EH (cell line): ENCODE data around the gene TTLL12.
A peak's percentile ranks its signal among the peaks of the same experiment; 100 is the strongest.

Experiments
- DNase-seq: peaks from one replicate; pipeline ENCODE4 v3.0.0-alpha.2; 2015; ENCODE audit warnings: low read depth

TTLL12 gene

DNA sequence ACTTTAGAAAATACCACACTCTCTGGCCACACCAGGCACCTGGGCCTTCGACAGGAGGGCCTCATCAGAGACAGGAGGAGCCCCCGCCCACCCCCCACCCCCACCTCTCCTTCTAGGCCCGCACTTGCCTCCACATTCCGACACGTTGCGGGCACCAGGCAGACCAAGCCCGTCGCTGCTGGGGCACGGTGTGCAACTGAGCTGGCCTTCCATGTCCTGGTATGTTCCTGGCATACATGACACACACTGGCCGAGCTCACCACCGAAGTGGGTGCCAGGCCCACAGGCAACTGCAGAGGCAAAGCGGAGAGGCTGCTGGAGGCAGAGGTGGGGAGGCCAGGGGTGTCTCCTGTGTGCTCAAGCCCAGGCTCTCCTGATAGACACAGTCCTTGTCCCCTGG, 27.0 kb upstream of the TTLL12 start:
- DNase-seq: no peak

DNA sequence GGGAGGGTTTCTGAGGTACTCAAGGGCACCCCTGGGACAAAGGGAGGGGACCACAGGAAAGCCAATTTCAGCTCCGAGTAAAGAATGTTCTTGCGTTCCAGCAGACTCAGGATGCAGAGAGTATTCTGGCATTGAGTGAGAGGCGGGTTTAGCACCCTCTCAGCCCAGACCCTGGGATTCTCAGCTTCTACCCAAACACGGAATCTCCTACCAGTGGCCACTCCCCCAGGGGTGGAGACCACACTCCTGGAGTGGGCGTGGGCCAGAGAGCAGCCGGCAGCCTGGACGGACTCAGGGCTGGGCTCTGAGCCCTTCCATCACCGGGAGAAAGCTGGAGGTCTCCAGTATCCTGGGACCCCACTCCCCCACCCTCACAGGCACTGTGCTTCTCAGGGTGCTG, 26.1 kb upstream of the TTLL12 start:
- DNase-seq: peak; percentile 8

DNA sequence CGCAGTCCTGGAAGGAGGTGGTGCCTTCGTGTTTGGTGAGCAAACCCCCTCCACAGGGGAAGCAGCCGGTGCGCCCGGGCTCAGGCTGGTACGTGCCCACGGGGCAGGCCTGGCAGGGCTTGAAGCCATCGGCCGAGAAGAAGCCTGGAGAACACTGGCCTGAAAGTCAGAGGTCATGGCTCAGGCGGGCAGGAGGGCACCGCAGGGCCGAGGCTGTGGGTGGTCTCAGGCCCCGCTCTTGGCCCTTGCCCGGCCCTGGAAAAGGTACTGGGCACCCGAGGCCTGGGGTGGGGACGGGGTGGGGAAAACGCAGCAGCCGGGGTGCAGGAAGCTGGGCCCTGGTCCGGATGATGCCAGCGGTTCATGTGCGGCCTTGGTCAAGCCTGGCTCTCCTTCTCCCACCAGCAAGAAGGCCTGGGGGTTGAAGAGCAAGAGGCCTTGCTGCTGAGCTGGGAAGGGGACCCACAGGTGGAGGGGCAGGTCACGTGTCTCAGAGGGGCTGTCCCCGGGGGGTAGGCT, 25.6 kb upstream of the TTLL12 start:
- no peak for DNase-seq

DNA sequence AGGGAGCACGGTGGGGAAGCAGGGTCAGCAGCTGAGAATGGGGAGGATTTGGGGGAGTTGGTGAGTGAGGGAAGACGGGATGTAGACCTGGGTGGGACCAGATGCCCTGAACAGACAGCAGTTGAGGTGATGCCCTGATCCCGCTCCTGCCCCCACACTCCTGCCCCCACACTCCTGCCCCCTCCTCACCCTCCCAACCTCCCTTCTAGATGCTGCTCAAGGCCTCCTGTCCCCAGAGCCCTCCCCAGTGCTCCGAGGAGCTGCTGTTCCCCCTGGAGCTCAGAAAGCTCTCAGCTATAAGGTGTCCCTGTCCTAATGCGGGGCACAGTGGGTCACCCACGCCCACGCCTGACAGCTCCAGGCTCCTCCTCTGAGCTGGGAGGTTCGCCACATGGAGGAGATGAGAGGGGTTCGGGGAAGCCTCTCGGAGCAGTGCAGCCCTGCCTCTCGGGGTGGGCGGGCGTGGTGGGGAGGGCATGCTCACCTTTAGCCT, 25.1 kb upstream of the TTLL12 start:
- DNase-seq: no peak

DNA sequence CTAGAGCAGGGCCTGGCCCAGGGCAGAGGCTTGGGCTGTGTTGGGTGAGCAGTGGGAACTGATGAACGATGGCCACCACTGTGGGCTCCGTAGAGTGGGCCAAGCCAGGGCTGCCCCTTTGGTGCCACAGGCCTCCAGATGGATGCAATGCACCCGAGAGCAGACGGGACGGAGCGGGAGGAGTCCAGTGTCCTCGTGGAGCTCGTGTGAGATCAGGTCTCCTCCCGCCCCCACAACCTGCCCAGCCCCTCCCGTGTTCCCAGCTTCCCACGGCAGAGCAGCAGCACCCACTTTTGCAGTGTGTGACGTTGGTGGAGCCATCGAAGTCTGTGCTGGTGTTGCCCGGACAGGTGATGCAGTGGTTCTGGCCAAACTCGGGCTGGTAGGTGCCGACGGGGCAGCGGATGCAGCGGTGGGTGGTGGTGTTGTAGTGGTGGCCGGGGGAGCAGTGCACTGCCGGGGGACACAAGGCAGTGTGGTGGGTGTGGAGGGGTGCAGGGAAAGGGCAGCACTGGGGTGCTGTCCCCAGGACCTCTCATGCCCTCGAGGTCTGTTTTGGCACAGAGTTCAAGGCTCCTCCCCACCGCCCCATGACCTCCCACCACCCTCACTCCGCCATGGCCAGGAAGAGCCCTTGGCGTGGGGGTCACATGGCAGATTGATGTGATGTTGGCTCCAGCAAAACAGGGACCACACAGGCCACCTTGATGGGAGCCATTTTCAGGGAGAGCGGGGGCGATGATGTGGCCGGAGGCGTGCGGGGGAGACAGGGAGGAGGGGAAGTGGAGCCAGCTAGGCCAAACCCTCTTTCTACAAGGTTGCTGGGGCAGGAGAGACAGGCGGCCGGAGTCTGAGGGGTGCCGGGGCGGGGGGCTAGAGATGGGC, 23.9 kb upstream of the TTLL12 start:
- DNase-seq: no peak

DNA sequence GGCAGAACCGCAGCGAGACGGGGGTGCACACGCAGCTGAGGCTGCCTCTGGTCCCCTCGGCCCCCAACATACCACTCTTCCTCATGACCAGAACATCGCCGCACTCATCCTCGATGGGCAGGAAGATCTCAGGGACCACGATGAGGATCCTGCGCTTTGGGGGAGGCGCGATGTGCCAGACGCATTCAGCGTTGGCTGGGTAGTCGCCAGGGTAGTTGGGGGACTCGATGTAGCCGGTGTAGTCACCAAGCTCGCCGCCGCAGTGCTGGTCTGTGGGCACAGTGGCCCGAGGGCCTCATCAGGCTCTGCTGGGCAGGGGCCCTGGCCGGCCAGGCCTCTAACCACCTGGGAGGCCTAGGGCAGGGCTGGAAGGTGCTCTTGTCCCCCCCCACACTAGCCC, 23.0 kb upstream of the TTLL12 start:
- no peak for DNase-seq

DNA sequence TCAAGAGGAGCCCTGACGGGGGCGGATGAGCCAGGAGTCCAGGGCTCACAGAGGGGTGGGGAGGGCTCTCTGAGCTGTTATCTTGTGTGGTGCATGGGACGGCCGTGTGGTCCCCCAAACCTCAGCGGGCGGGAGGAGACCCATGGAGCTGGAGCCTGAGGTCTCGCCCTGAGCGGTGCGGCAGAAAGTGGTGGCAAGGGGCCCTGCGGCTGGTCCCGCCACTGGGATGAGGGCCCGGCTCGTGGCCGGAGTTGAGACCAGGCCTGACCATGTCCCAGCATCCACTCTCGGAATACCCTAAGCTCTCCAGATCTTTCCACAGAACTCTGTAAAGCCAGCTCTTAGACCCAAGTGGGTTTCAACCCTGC, 22.6 kb upstream of the TTLL12 start:
- DNase-seq: no peak

DNA sequence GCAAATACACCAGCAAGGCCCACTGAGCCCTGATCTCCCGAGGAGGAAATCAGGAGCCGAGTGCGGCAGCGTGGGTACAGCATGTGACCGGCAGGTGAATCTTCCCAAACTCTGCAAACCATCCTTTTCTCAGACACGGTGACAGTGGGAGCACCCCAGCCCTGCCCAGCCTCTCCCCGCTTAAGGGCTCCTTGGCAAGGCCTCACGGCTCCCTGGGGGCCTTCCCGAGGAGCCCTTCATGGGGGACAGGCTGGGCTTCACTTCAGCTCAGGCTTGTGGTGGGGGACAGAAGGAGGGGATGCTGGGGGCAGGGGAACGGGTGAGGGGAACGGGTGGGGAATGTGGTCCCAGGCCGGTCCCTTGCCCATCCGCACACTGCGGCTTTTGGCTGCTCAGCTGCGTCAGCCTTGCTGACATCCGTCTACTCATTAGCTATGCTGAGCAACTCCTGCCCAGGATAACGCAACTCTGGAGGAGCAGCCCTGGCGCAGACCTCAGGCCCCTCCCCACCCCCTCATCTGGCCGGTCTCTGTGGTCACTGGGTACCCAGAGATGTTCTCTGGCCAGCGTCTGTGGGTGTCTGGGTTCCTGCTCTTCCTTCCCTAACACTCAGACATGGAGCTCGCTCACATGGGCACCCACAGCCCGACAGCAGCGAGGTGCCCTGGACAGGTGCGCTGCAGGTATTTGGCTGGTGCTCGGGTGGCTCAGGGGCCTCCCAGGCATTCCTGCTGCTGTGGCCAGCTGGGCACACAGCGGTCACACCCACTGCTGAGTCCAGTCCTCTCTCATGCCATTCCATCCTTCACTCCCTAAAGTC, 22.0 kb upstream of the TTLL12 start:
- DNase-seq: no peak

DNA sequence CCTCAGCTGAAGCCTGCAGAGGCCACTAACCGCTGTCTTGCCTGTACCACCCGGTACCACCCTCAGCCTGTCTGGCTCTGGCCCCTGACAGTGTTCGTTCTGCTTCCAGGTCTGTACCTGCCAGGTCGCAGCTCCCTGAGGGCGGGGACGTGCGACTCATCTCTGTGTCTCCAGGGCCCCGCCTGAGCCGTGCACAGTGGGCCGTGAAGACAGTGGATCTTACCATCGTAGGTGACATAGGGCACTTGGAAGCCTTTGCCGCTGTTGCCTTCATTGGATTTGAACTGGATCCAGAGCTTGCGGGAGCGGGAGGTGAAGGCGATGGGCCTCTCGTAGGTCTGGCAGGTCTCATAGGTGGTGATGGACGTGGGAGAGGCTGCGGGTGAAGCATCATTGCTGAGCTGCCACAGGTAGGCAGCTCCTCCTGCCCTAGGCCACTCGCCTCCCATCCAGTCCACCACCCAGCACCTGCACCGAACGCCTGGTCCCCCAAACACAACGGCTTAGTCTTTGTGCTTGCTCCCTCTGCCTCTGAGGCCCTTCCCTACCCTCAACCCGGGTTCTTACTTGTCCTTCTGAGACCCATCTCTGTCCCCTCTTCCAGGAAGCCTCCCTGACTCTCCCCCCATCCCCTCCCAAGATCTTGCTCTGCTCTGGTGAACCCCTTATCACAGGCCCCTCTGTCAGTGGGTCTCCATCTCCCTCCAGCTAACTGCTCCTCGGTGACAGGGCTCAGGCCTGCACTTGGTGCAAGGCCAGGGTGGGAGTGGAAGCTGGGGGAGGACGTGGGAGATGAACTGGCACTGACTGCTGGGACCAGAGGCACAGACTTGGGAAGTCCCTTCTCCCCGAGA, 21.1 kb upstream of the TTLL12 start:
- DNase-seq: no peak

DNA sequence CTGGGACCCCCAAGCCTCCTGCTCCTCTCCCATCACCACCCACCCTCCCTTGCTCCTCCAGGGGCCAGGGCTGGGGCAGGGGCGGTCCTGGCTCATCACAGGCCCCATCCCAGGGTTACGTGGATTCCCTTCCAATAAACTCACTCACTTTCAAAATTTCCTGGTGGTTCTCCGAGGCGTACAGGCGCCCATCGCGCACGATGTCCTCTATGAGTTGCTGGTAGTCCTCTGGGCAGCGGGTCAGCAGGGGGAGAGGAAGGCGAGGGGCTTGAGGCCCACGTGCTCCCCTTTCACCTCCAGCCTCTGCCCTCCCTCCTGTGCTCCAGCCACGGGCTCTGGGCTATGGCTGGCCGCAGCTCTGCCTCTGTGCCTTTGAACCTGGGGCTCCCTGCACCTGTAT, 20.5 kb upstream of the TTLL12 start:
- DNase-seq: no peak

DNA sequence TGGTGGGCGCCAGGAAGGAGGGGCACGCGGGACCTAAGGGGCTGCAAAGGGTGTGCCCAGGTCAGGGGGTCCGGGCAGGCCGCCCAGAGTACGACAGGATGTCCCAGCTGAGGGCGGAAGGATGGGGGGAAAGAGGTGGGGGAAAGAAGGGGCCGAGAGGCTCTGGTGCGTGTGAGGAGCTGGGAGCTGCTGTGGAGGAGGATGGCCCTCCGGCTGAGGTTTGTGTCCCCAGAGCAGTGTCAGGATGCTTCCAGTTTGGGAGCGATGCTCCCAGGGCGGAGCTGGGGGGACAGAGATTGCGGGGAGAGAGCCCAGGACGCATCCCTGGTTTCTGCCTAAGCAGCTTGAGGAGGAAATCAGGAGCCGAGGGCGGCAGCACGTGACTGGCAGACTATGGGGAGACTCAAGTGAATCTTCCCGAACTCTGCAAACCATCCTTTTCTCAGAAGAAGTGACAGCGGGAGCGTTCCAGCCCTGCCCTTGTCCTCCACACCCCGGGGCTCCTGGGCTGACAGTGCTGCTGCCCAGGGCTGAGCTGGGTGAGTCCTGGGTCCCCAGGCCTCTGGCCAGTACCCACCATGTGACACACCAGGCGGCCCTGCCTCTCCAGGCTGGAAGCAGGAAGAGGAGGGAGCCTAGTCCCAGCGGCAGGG, 19.7 kb upstream of the TTLL12 start:
- DNase-seq: no peak

DNA sequence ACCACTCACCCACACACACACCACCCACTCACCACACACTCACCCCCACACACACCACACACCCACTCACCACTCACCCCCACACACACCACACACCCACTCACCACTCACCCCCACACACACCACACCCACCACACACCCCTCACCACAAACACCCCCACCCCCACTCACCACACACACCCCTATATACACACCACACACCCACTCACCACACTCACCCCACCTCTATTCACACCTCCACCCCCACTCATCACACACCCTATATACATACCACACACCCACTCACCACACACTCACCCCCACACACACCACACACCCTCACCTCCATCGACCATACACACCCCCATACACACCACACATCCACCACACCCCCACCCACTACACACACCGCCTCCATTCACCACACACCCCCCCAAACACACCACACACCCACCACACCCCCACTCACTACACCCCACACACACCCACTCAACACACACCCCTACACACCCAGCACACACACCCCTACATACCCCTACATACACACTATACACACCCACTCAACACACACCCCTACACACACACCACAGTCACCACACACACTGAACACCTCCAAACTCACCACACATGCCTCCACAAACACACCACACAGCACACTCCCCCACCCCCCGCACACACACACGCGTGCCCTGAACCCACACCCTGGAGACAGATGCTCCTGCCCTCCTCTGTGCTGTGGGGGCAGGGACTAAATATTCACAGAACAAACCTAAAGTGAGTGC, 19.0 kb upstream of the TTLL12 start:
- no peak for DNase-seq

DNA sequence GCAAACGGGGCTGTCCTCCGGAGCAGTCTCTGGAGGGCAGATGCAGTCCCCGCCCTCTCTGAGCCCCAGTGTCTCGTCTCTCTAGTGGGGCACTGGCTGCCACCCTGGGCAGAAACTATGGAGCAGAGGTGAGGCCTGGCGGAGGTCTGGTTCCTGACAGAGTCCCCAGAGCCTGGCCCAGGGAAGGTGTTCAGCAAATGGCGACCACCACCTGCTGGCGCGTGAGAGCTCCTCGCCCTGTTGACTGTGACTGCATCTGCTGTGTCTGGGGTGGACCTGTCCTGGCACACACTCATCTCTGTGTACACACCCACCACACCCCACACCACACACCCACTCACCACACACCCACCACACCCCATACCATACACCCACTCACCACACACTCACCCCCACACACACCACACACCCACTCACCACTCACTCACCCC, 18.3 kb upstream of the TTLL12 start:
- no peak for DNase-seq

DNA sequence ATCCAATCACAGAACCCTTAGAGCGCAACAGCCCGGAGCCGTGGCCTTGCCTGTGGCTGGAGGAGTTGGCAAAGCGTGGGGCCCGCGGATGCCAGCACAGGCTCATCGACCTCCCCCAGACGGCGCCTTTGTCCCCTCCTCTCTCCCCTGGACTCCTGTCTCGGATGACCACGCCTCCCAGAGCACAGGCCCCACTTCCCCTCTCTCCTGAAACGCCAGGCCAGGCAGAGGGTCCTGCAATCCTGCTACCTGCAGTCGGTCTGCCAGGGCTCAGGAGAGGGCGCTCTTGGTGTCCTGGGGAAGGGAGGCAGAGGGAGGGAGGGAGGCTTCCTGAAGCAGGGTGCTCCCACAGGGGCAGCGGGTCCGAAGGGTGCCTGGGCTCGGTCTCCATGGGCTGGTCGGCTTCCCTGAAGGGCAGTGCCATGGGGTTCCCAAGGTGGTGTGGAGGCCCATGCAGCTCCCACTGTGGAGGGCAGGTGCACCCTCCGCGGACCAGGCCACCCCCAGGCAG, 16.6 kb upstream of the TTLL12 start:
- no peak for DNase-seq

DNA sequence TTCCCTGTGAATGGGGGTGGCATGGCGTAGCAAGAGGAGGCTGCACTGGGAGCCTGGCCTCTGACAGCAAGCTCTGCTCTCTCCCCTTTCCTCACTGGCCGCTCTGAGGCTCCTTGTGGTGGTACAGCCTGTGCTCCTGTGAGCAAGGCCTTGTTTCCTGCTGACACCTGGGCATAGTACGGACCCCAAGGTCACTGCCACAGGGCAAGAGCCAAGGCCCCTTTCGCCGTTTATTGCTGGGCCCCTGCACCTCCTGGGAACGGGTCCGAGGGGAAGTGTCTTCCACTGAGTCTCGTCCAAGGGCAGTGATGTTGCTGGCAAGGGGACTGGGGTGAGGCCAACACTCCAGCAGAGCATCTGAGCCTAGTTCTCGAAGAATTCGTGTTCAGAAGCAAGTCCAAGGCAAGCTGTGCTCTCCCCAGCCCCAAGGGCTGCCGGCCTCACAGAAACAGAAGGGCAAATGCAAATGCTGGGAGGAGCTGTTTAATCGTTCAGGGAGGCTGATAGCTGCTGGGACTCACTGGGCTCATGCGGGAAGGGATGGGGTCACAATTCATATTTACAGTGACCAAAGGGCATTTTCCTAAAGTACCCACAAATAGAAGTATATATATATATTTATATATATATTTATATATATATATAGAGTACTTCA, 15.9 kb upstream of the TTLL12 start:
- no peak for DNase-seq

DNA sequence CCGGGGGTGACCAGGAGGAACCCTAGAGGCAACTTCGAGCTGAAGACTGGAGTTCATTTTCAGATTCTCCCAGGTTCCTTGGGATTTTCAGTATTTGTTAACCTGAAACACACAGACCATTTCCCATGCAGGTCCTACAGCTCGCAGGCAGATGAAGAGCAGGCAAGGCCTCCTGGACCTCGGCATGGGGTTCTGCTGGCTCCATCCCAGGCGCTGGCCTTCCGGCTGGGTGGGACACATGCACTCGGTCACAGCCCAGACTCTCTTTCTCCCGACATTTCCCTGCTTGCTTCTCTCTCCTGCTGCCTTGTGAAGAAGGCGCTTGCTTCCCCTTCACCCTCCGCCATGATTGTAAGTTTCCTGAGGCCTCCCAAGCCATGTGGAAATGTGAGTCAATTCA, 15.4 kb upstream of the TTLL12 start:
- DNase-seq: no peak

DNA sequence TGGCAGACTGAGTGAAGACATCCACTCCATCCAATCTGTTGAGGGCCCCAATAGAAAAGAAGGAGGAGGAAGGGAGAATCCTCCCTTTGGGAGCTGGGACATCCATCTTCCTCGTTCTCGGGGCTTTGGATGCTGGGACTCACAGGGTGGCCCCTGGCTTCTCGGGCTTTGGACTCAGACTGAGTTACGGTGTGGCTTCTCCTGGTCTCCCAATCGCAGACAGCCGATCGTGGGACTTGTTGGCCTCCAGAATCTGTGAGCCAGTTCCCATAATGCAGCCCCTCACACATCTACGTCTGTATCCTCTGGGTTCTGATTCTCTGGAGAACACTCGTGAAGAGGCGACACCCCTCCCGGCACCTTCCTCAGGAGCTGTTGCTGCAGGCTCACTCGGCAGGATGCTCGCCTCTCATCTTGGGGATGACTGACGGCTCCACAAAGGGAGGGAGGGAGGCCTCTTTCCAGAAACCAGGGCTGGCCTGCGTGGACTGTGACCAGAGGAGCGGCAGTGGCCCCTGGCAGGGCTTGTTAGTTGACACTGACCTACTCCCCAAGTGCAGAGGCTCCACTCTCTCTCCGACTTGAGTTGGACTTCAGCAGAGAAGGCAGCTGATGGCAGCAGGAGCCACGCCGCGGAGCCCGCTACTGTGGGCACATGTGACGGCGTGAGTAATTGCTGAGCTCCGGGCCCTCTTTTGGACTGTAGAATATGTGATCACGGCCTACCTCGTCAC, 14.7 kb upstream of the TTLL12 start:
- no peak for DNase-seq

DNA sequence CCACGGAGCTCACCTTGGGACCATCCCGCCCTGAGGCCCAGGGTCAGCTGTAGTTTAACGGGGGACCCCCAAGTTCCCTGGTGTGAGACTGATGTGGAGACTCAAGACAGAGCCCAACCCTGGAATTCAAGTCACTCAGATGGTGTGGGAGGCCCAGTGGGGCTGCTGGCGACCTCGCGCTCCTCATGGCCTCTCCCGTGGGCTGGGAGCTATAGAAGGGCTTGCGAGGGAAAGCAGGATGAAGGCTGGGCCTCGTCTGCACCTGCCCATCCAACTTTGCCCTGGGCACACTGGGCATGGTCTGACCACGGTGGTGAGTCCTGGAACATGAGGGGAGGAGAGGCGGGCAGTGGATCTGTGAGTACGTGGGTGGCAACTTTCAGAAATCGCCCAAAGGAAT, 13.6 kb upstream of the TTLL12 start:
- DNase-seq: no peak

DNA sequence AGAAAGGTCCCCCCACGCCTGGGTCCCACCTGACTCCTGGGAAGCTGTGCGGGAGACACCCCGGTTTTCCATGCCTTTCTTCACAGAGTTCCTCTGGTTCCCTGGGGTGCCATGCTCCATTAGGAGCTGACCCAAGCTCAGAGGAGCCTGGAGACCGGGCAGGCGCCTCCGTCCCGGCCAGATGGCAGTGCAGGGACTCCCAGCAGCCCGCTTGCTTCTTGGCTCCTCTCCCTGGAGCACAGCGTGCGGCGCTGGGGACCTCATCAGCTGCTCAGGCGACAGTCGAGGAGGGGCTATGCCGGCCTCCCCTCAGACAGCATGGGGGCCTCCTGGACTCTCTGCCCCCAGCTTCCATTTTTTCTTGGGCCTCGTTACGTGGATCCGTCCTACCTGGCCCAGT, 13.1 kb upstream of the TTLL12 start:
- DNase-seq: no peak
